ENCODE data around the gene SIT1.

The SIT1 gene

DNA sequence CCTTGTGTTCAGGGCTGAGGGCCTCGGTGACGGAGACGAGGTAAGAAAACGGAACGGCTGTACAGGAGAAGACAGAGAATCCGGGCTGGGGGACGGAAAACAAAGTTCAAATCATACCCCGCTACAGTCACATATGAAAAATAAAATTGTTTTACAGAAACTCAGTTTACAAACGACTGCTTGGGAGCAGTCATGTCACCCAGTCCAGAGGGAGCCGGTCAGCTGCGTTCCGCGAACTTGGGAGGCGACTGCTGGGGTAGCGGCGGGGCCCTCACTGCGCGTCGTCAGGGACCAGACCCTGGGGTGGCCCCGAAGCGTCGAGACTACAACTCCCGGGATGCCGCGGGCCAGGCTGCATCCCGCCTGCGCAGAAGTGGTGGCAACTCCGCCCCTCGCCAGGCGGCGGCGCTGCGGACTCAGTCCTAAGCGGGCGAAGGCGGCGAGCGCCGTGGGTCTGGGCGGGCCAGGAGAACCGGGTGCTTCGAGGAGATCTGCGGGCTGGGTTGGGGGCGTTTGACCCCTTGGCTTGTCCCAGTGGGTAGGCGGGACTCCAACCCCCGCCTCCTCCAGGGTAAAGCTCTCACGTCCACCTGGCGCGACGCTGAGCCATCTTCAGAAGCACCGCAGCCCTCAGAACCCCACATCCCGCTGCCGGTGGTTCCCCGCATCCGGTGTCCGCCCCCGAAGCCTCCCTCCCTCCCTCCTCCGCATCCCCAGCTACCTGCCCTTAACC, 4.0 kb downstream of the SIT1 start (continued):
- TF ChIP-seq, protein P1, sequence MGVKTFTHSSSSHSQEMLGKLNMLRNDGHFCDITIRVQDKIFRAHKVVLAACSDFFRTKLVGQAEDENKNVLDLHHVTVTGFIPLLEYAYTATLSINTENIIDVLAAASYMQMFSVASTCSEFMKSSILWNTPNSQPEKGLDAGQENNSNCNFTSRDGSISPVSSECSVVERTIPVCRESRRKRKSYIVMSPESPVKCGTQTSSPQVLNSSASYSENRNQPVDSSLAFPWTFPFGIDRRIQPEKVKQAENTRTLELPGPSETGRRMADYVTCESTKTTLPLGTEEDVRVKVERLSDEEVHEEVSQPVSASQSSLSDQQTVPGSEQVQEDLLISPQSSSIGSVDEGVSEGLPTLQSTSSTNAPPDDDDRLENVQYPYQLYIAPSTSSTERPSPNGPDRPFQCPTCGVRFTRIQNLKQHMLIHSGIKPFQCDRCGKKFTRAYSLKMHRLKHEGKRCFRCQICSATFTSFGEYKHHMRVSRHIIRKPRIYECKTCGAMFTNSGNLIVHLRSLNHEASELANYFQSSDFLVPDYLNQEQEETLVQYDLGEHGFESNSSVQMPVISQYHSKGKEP (tag by site-specific recombination; IDR thresholded peaks at IDR 0.05), result 0 out of 2 replicates have a peak, but pooled peaks have one; percentile 31
- TF ChIP-seq ZNF214 (tag by site-specific recombination; IDR thresholded peaks at IDR 0.05; ENCODE audit: borderline replicate concordance), result no peak
- peak; percentile 48; the same call in 1 of the 2 replicates for TF ChIP-seq ZFP69B (tag by site-specific recombination; IDR thresholded peaks at IDR 0.05)
- no peak for TF ChIP-seq BCL11B (tag by site-specific recombination; IDR thresholded peaks at IDR 0.05; ENCODE audit: low read depth)
- 0 out of 2 replicates have a peak, but pooled peaks have one; percentile 25 for TF ChIP-seq REPIN1 (tag by site-specific recombination; IDR thresholded peaks at IDR 0.05; ENCODE audit: low read depth)
- no peak for TF ChIP-seq ZNF837 (tag by site-specific recombination; IDR thresholded peaks at IDR 0.05)
- TF ChIP-seq ZNF398 (tag by site-specific recombination; IDR thresholded peaks at IDR 0.05), result peak; percentile 32; the same call in 1 of the 2 replicates
- no peak for TF ChIP-seq ZNF138 (tag by site-specific recombination; IDR thresholded peaks at IDR 0.05; ENCODE audit: borderline replicate concordance)
- TF ChIP-seq ZNF518A (tag by site-specific recombination; conservative IDR thresholded peaks at IDR 0.05; ENCODE audit: low read depth), result no peak
- TF ChIP-seq KLF10 (tag by site-specific recombination; IDR thresholded peaks at IDR 0.05), result no peak
- TF ChIP-seq ZNF521 (tag by site-specific recombination; IDR thresholded peaks at IDR 0.05), result no peak
- peak; percentile 48 for TF ChIP-seq ZNF654 (tag by site-specific recombination; IDR thresholded peaks at IDR 0.05; ENCODE audit: low read depth)
- no peak; the same call in 1 of the 2 replicates for TF ChIP-seq ZNF561 (tag by site-specific recombination; IDR thresholded peaks at IDR 0.05; ENCODE audit: borderline replicate concordance)
- no peak for TF ChIP-seq GLI2 (tag by site-specific recombination; IDR thresholded peaks at IDR 0.05; ENCODE audit: borderline replicate concordance, low read depth)
- TF ChIP-seq GLIS1 (tag by site-specific recombination; IDR thresholded peaks at IDR 0.05), result peak; percentile 82
- no peak for TF ChIP-seq ZNF239 (tag by site-specific recombination; IDR thresholded peaks at IDR 0.05)
- TF ChIP-seq, protein P2, sequence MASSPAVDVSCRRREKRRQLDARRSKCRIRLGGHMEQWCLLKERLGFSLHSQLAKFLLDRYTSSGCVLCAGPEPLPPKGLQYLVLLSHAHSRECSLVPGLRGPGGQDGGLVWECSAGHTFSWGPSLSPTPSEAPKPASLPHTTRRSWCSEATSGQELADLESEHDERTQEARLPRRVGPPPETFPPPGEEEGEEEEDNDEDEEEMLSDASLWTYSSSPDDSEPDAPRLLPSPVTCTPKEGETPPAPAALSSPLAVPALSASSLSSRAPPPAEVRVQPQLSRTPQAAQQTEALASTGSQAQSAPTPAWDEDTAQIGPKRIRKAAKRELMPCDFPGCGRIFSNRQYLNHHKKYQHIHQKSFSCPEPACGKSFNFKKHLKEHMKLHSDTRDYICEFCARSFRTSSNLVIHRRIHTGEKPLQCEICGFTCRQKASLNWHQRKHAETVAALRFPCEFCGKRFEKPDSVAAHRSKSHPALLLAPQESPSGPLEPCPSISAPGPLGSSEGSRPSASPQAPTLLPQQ (tag by site-specific recombination; IDR thresholded peaks at IDR 0.05), result peak; percentile 75
- TF ChIP-seq ZNF510 (tag by site-specific recombination; IDR thresholded peaks at IDR 0.05; ENCODE audit: insufficient replicate concordance), result no peak
- peak; percentile 72 for TF ChIP-seq SP3 (tag by site-specific recombination; IDR thresholded peaks at IDR 0.05)
- no peak for TF ChIP-seq PRDM4 (tag by site-specific recombination; IDR thresholded peaks at IDR 0.05)
- TF ChIP-seq HIC1 (tag by site-specific recombination; IDR thresholded peaks at IDR 0.05), result peak; percentile 73; the same call in 1 of the 2 replicates
